Anterior cingulate cortex (tissue), 58 donors: ENCODE data around the gene PGBD4.

ENCODE experiments used
- DNase-seq, 58 donors: peaks; one replicate each; lab custom pipeline; 2025; lab: John Stamatoyannopoulos, UW

Gene PGBD4

GRCh38 chr15:34101366-34102174, at the start of gene PGBD4, which contains the start of gene EMC7:
Gene PGBD4, plus strand, starts transcription at chr15:34102083. Its CDS starts 449 bp downstream, at chr15:34102532.
Gene EMC7, minus strand, starts transcription at chr15:34101862. Its CDS starts 23 bp downstream, at chr15:34101839.
- DNase-seq = peak; percentile 83 to 99 (median 97)

DNA sequence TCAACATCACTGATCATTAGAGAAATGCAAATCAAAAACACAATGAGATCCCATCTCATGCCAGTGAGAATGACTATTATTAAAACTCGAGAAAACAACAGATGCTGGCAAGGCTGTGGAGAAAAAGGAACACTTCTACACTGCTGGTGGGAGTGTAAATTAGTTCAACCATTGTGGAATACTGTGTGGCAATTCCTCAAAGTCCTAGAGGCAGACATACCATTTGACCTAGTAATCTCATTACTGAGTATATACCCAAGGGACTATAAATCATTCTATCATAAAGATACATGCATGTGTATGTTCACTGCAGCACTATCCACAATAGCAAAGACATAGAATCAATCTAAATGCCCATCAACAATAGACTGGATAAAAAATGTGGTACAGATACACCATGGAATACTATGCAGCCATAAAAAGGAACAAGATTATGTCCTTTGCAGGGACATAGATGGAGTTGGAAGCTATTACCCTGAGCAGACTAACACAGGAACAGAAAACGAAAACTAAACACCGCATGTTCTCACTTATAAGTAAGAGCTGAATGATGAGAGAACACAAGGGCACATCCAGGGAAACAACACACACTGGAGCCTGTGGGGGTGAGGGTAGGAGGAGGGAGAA, 47.7 kb upstream of the PGBD4 start:
- no peak for DNase-seq

GRCh38 chr15:34055868-34056595, 45.9 kb upstream of the PGBD4 start:
- DNase-seq = no peak

GRCh38 chr15:34056911-34057310, 45.0 kb upstream of the PGBD4 start:
- no peak for DNase-seq

GRCh38 chr15:34059476-34059875, 42.4 kb upstream of the PGBD4 start:
- no peak for DNase-seq

DNA sequence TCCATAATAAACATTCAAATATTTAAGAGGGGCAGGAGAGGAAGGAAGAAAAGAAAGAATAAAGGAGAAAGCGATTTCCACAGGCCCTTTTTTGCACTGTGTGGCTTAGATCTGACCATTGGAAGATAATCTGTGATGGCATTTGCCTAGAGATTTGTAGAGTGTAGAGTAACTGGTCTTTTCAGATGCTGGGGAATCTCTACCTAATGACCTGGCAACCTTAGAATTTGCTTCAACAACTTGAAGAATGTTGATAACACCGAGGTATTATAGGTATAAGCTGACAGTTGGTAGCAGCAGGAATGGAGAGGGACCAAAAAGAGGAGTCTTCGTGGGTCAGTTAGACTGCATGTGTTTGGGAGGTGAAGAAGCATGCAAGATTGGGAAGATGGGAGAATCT, 41.9 kb upstream of the PGBD4 start:
- no peak for DNase-seq

- no peak for DNase-seq
Observed at GRCh38 chr15:34064438-34064837, 37.4 kb upstream of the PGBD4 start.

DNA sequence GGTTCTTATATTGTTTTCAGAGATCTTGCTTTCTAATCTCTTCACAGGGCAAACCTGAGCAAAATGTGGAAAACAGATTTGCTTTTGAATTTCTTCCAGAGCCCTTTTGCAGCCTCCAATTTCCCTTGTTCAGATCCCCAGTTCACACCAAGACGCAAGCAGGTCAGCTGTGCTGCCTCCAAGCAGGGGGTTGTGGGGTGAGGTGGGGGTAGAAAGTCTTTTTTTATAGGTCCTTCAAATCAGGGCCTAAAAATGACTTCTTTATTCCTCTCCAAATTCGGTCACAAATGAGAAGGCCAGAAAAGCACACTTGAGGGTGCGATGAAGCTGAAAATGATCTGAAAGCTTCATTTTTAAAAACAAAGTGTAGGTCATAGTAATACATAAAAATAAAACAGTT, 36.6 kb upstream of the PGBD4 start:
- DNase-seq = no peak

- DNase-seq = no peak
Observed at GRCh38 chr15:34065941-34066340, 35.9 kb upstream of the PGBD4 start.

GRCh38 chr15:34070003-34070402, 31.9 kb upstream of the PGBD4 start:
- no peak for DNase-seq

GRCh38 chr15:34076785-34077184, 25.1 kb upstream of the PGBD4 start:
- DNase-seq = no peak

DNA sequence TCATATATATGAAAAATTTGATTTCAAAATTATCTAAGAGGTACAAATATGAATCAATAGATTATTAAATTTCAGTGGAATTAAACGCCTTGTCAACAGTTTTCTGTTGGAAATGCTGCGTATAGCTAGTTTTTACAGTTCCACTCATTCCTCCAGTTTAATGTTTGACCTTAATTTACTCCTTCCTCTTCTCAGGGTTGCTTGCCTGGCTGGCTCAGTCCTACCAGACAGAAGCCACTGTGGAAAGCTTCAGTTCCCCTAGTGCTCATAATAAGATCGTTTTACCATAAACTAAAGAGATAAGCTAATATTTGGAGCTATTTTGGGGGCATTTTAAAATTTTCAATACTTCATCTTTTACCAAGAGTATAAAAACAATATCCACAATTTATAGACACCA, 23.0 kb upstream of the PGBD4 start:
- no peak for DNase-seq

GRCh38 chr15:34079904-34080303, 22.0 kb upstream of the PGBD4 start:
- no peak for DNase-seq

GRCh38 chr15:34084086-34084485, 17.8 kb upstream of the PGBD4 start:
- peak in 25 of 58 donors; percentile 1 to 31 (median 12) for DNase-seq

DNA sequence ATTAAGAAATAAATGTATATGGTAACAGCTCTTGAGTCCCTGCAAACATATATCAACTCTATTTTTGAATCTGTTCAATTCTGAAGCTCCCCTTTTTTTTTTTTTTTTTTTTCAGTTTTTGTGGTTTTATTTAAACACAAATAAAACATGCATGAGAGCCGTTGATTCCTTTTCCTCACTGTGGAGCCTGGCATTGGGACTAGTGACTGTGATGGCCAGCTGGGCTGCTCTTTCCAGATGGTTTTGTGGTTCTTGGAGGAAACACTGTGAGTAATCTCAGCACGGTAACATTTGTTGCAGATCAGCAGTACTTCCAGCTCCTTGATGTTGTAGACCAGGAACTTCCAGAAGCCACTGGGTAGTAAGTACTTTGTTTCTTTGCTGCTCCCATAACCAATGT, 16.1 kb upstream of the PGBD4 start:
- peak in 7 of 58 donors; percentile 2 to 17 (median 4) for DNase-seq

DNA sequence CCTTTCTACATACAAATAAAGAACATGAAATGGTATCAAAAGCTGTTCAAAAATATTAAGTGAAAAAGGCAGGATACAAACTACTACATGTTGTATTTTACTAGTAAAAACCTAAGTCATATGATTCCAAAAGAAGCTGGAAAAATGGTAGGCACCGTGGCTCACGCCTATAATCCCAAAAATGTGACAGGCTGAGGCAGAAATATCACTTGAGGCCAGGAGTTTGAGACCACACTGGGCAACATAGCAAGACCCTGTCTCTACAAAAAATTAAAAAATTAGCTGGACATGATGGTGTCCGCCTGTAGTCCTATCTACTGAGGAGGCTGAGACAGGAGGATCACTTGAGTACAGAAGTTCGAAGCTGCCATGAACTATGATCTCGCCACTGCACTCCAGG, 2.0 kb upstream of the PGBD4 start:
- DNase-seq = no peak

DNA sequence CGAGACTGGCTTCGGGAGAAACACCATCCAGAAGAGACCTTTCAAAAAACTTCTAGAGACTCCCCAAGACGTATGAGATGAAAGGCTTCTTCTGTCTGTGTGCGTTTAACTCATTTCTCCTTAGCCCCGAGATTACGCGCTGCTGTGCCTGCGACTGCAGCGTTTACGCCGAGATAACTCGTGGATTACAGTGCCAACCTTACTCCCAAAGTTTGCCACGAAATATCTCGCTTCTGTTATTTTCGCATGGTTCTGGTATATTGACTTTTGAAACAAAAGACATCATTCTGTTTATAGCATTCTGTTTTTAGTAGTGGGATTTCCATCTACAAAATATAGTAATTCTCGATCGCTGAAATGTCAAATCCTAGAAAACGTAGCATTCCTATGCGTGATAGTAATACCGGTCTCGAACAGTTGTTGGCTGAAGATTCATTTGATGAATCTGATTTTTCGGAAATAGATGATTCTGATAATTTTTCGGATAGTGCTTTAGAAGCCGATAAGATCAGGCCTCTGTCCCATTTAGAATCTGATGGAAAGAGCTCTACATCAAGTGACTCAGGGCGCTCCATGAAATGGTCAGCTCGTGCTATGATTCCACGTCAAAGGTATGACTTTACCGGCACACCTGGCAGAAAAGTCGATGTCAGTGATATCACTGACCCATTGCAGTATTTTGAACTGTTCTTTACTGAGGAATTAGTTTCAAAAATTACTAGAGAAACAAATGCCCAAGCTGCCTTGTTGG, 467 bp downstream of the PGBD4 start:
- DNase-seq = peak in 1 of 58 donors; percentile 50

GRCh38 chr15:34106423-34106822, 4.5 kb downstream of the PGBD4 start:
- DNase-seq = no peak

GRCh38 chr15:34107315-34107714, 5.4 kb downstream of the PGBD4 start:
- DNase-seq = no peak
